Upper lobe of right lung (tissue), 1 donor: ENCODE measurements around the gene PODNL1. TPM values are rescaled to one million over a fixed set of nuclear protein-coding genes. Genes with fewer than 3 reads are reported as not detected.
"Not testable (repeated sequence)": the region's sequence is repeated elsewhere in the genome, so short reads cannot be mapped to it uniquely, and the experiment has no call there.

Source experiments
- ATAC-seq: fragments of 200-7000 bp; cut with Tn5 transposase; one replicate; pipeline ENCODE4 v1.9.1; 2020; ENCODE audit warnings: mild to moderate bottlenecking, moderate library complexity
- DNase-seq: peaks from one replicate; pipeline ENCODE4 v3.0.0-alpha.2; 2020
- H3K27ac ChIP-seq: fragments of 200-600 bp; one replicate; pipeline ENCODE4 v1.8.0; 2022
- H3K27me3 ChIP-seq: fragments of 200-600 bp; one replicate; pipeline ENCODE4 v1.8.0; 2022; ENCODE audit warnings: mild to moderate bottlenecking
- H3K36me3 ChIP-seq: fragments of 200-600 bp; one replicate; pipeline ENCODE4 v1.8.0; 2022
- H3K4me1 ChIP-seq: fragments of 200-600 bp; one replicate; pipeline ENCODE4 v1.8.0; 2022
- H3K4me3 ChIP-seq: fragments of 200-600 bp; one replicate; pipeline ENCODE4 v1.8.0; 2022; ENCODE audit warnings: mild to moderate bottlenecking
- H3K9me3 ChIP-seq: fragments of 200-600 bp; one replicate; pipeline ENCODE4 v1.8.0; 2022
- intact Hi-C: fragments of 100-400 bp; cut with DNase I; formaldehyde crosslinking; loops from one replicate; pipeline ENCODE4 v1.11.0; 2022
- total RNA-seq: library from RNA; stranded (reverse); fragmentation: NEBNext Ultra II Directional; extraction: Animal tissue kit (Norgen Biotek cat#: 25700); gene quantifications from one replicate; pipeline ENCODE4 v1.2.1, GENCODE V29; 2021
- TF ChIP-seq, protein P1 (sequence below): fragments of 200-600 bp; IDR thresholded peaks from one replicate; pipeline ENCODE4 v1.8.0; 2022; ENCODE audit warnings: antibody characterized with exemption
- donor health status: DM: no; HTN: yes; CAD: no; lungs with severe emphysema.

PODNL1 gene
- total RNA-seq, 1 donor from 2014 or later = 2.8 TPM

DNA sequence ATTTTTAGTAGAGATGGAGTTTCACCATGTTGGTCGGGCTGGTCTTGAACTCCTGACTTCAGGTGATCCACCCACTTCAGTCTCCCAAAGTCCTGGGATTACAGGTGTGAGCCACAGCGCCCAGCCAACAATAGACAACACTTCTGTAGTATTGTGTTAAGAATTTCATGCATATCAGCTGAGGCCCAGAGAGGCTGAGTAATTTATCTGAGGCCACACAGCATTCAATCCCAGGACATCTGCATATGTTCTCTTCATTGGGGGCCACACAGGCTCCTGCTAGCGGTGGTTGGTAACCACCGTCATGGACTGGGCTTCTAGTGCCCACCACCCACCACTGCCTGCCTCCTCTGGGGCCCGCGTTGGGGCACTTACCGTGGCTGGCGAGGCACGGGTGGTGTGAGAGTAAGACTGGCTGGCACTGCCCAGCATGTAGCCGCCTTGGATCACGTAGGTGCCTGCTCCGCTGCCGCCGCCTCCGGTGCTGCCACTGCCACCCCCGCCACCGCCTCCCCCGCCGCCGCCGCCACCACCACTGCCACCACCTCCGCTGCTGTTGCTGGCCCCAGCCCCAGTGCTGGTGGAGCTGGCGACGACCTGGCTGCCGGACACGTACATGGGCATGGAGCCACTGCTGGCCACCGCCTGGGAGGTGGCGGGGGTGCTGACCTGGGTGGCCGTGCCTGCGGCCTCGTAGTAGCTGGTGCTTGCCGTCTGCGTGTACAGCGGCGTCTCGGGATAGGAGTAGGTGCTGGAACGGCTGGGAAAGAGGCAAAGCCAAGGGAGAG lies 34.3 kb upstream of the PODNL1 start:
- Histone ChIP-seq H3K27me3 (no peaks in the 10 kb centered on the region), H3K4me3 (no peak overlapping the region), H3K9me3 (no peaks in the 10 kb centered on the region), H3K36me3 (peaks cover 53% of the 10 kb centered on the region), H3K4me1 (no peaks in the 10 kb centered on the region), H3K27ac (no peak overlapping the region)
- no peak for ATAC-seq
- no peak for DNase-seq
- intact Hi-C loops = no loop called here
- TF ChIP-seq, protein P1, sequence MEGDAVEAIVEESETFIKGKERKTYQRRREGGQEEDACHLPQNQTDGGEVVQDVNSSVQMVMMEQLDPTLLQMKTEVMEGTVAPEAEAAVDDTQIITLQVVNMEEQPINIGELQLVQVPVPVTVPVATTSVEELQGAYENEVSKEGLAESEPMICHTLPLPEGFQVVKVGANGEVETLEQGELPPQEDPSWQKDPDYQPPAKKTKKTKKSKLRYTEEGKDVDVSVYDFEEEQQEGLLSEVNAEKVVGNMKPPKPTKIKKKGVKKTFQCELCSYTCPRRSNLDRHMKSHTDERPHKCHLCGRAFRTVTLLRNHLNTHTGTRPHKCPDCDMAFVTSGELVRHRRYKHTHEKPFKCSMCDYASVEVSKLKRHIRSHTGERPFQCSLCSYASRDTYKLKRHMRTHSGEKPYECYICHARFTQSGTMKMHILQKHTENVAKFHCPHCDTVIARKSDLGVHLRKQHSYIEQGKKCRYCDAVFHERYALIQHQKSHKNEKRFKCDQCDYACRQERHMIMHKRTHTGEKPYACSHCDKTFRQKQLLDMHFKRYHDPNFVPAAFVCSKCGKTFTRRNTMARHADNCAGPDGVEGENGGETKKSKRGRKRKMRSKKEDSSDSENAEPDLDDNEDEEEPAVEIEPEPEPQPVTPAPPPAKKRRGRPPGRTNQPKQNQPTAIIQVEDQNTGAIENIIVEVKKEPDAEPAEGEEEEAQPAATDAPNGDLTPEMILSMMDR = no peak

DNA sequence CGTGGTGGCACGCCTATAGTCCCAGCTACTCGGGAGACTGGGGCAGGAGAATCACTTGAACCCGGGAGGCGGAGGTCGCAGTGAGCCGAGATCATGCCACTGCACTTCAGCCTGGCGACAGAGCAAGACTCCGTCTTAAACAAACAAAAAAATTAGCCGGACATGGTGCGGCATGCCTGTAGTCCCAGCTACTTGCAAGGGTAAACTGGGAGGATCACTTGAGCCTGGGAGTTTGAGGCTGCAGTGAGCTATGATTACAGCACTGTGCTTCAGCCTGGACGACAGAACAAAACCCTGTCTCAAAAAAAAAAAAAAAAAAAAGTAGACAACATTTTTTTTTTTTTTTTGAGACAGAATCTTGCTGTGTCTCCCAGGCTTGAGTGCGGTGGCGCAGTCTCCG lies 33.7 kb upstream of the PODNL1 start:
- H3K27me3 ChIP-seq, H3K4me3 ChIP-seq, H3K27ac ChIP-seq, intact Hi-C loops, DNase-seq, H3K4me1 ChIP-seq, H3K9me3 ChIP-seq: not testable (repeated sequence)
- H3K36me3 ChIP-seq = peaks cover 60% of the 10 kb centered on the region
- ATAC-seq = peak; percentile 31

DNA sequence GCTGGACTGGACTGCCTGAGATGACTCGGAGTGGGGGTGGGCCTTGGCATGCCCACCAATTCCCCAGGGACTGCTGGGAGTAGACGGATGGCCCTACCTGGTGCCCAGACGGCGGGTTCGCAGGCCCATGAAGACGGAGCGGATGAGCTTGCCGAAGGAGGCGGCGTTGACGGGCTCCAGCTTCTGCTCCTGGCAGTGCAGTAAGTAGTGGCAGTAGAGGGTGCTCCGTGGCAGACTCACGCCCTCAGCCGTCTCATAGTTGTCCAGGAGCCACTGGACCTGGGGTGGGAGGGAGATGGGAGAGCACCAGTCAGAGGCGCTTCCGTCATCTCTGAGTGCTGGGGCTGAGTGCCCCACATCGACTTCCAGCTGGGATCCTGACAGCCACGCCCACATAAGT lies 31.7 kb upstream of the PODNL1 start:
- H3K36me3 ChIP-seq = peaks cover 71% of the 10 kb centered on the region
- no peak for ATAC-seq
- no peaks in the 10 kb centered on the region for H3K4me1 ChIP-seq
- H3K4me3 ChIP-seq = no peak overlapping the region
- no peaks in the 10 kb centered on the region for H3K9me3 ChIP-seq
- TF ChIP-seq, protein P1 = no peak
- intact Hi-C loops = no loop called here
- no peaks in the 10 kb centered on the region for H3K27me3 ChIP-seq
- no peak overlapping the region for H3K27ac ChIP-seq
- no peak for DNase-seq

DNA sequence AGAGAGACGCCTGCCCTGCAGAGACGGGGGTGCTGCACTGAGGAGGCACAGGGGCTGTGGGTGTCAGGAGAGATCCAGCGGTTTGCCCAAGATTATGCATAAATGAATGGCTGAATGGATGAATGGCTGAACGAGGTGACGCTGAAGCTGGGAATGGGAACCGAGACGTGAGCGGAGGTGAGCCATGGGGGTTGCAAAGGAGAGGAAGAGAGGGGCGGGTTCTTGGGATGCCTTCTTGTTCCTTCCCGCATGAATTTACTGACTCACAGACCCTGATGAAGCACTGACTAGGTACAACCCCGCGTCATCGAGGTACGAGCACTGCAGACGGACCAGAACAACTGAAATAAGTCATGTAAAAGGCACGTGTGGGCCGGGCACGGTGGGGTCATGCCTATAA lies 30.8 kb upstream of the PODNL1 start:
- no peaks in the 10 kb centered on the region for H3K9me3 ChIP-seq
- intact Hi-C loops = no loop called here
- no peak overlapping the region for H3K27ac ChIP-seq
- TF ChIP-seq, protein P1 = no peak
- DNase-seq (no peak), ATAC-seq (no peak)
- H3K4me3 ChIP-seq = no peak overlapping the region
- H3K27me3 ChIP-seq = no peaks in the 10 kb centered on the region
- H3K4me1 ChIP-seq = no peaks in the 10 kb centered on the region
- H3K36me3 ChIP-seq = peaks cover 72% of the 10 kb centered on the region

DNA sequence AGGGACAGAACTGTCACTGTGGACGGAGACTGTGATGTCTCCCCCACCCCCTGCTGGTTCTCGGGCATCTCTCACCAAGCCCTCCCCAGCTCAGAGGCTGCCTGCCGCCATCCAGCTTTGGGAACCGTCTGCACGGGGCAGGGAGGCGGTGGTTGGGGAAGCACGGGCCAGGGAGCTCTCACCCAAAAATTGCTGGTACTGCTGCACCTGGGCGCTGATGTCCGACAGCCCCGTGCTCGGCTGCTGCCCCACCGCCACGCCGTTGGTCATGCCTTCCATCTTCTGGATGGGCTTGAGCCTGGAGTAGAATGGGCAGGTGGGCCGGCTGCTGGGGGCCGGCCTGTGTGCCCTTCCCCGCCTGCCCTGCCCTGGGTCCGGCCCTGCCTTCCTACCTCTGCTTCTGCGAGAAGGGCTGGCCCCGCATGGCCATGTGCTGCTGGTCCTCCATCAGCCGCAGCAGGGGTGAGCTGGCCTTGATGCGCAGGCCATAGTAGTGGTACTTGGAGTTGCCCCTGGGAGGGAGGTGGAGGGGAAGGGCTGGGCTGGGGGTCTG lies 30.2 kb upstream of the PODNL1 start:
- ATAC-seq (no peak), DNase-seq (no peak)
- H3K9me3 ChIP-seq = no peaks in the 10 kb centered on the region
- H3K27me3 ChIP-seq = no peaks in the 10 kb centered on the region
- TF ChIP-seq, protein P1 = no peak
- no peaks in the 10 kb centered on the region for H3K4me1 ChIP-seq
- H3K36me3 ChIP-seq = peaks cover 69% of the 10 kb centered on the region
- no peak overlapping the region for H3K27ac ChIP-seq
- H3K4me3 ChIP-seq = no peak overlapping the region
- intact Hi-C loops = no loop called here

DNA sequence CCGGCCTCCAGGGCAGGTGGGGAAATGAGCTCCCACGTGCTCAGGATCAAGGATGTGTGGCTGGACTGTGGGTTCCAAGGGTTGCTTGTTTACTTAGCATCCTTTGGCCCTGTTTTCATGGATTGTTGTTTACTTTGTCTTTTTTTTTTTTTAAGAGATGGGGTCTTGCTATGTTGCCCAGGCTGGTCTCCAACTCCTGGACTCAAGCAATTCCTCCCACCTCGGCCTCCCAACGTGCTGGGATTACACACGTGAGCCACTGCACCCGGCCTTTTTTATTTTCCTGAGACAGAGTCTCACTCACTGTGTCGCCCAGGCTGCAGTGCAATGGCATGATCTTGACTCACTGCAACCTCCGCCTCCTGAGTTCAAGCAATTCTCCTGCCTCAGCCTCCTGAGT lies 29.0 kb upstream of the PODNL1 start:
- H3K4me3 ChIP-seq, ATAC-seq, H3K27ac ChIP-seq, intact Hi-C loops, DNase-seq, H3K9me3 ChIP-seq, H3K27me3 ChIP-seq, H3K4me1 ChIP-seq: not testable (repeated sequence)
- H3K36me3 ChIP-seq = peaks cover 58% of the 10 kb centered on the region
